Measurements from ENCODE around the gene MSH2.

DNA sequence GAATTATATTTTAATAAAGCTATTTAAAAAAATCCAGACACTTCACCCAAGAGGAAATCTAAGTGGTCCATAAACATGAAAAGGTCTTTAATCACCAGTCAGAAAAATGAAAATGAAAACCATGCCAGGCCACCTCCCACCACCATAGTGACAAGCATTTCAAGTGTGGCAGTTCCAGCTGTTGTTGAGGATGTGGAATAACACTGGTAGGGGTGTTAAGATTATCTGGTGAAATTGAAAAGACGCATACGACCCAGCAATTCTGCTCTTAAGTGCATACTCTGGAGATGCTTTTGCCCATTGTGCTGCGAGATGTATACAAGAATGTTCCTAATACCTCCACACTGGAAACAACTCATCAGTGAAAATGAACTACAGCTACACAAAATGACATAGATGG lies 82.2 kb downstream of the MSH2 start:
- TF ChIP-seq, protein P1, sequence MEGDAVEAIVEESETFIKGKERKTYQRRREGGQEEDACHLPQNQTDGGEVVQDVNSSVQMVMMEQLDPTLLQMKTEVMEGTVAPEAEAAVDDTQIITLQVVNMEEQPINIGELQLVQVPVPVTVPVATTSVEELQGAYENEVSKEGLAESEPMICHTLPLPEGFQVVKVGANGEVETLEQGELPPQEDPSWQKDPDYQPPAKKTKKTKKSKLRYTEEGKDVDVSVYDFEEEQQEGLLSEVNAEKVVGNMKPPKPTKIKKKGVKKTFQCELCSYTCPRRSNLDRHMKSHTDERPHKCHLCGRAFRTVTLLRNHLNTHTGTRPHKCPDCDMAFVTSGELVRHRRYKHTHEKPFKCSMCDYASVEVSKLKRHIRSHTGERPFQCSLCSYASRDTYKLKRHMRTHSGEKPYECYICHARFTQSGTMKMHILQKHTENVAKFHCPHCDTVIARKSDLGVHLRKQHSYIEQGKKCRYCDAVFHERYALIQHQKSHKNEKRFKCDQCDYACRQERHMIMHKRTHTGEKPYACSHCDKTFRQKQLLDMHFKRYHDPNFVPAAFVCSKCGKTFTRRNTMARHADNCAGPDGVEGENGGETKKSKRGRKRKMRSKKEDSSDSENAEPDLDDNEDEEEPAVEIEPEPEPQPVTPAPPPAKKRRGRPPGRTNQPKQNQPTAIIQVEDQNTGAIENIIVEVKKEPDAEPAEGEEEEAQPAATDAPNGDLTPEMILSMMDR (IDR thresholded peaks at IDR 0.05; ENCODE audit: low read depth, low read length) = no peak
- TF ChIP-seq EZH2phosphoT487 (IDR thresholded peaks at IDR 0.05; ENCODE audit: low read depth) = no peak
